Suppressor macrophage treated with lipopolysaccharide for 1 hour (primary cell): Measurements from ENCODE around the gene FEN1.
A peak's percentile ranks its signal among the peaks of the same experiment; 100 is the strongest.

Experiments used
- DNase-seq, 3 donors: peaks; one replicate each; pipeline ENCODE4 v3.0.0-alpha.2; 2020 to 2022

Gene FEN1

DNA sequence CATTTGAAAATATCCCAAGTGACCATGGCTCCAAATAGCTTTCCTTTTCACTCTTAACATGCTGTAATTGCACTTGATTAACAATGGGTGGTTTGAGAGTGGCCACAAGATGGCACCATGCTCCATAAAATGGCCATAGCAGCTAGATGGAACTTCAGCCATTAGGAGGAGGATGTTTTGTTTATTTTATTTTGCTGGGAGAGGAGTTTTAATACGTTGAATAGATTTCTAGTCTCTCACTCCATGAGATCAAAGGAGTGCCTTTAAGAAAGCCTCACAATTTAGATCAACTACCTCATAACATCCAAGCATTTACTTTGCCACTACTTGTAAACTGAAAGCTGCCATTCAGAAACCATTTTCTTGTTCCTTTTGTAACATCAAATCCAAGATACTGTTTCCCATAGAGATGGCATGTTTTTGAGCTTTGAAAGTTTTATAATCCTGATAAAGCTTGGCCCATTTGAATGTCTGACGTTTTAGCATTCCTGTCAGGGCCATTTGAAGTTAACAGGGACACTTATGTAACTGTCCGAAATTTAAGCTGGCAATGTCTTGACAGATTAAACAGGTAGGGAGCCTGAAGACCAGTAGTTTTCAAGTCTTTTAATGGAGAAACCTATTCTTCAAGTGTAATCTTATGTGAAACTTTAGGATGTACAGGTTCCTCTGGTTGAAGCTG lies 4.7 kb downstream of the FEN1 start:
- DNase-seq = peak; percentile 82 to 88 (median 88)

GRCh38 chr11:61799665-61800284 lies 7.1 kb downstream of the FEN1 start:
- no peak for DNase-seq

GRCh38 chr11:61800331-61801281 lies 7.9 kb downstream of the FEN1 start:
- no peak for DNase-seq

DNA sequence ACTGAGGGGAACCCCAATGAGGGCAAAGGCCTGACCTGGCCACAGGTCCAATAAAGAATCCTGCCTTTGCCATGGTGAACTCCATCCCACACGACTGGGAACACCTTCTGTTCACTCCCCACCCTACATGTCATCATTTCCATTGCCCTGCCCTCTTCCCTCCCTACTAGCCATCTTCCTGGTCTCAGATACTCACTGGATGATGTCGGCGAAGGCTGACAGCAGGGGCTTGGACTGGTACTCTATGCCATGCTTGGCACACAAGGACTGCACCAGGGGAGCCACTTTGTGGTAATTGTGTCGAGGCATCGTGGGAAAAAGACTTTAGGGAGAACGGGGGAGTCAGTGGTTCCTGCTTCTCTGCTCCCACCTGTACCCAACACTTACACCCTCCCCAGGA lies 9.9 kb downstream of the FEN1 start:
- DNase-seq = no peak

GRCh38 chr11:61803889-61804647 lies 11.4 kb downstream of the FEN1 start:
- DNase-seq = no peak

DNA sequence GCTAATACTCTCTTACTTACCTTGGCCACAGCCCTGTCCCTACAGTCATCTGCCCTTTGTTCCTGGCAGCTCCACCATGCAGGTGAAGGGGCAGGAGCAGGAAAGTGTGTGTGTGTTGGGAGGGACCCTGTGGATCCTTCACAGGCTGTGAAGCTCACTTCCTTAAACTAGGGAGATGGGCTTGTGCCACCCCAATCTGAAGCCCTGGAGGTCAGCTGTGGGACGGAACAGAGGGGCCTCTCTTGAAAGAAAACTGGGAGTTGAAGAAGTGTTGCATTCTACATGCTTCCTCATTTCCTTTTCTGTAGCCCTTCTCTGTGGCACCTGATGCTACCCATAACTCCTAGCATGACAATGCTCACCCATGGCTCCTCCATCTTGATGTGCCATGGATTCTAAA lies 12.4 kb downstream of the FEN1 start:
- DNase-seq = no peak

- DNase-seq = no peak
Measured at GRCh38 chr11:61806785-61807184, 14.1 kb downstream of the FEN1 start.

- DNase-seq = no peak
Measured at GRCh38 chr11:61810671-61811175, 18.0 kb downstream of the FEN1 start.

DNA sequence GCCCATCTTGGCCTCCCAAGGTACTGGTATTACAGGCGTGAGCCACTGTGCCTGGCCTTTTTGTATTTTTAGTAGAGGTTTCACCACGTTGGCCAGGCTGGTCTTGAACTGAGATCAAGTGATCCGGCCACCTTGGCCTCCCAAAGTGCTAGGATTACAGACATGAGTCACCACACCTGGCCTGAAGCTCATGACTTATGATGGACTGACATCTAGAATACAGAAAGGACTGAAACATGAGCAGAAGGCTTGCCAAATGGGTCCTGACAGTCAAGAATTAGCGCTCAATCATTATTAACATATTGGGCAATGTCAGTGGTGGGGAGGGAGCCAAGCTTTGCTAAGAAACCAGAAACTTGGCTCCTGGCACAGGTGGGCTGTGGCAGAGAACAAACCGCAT lies 19.1 kb downstream of the FEN1 start:
- no peak for DNase-seq

- DNase-seq = no peak
Measured at GRCh38 chr11:61812736-61813411, 20.2 kb downstream of the FEN1 start.

- DNase-seq = peak; percentile 59 to 64 (median 63)
Measured at GRCh38 chr11:61814247-61814957, 21.7 kb downstream of the FEN1 start.

DNA sequence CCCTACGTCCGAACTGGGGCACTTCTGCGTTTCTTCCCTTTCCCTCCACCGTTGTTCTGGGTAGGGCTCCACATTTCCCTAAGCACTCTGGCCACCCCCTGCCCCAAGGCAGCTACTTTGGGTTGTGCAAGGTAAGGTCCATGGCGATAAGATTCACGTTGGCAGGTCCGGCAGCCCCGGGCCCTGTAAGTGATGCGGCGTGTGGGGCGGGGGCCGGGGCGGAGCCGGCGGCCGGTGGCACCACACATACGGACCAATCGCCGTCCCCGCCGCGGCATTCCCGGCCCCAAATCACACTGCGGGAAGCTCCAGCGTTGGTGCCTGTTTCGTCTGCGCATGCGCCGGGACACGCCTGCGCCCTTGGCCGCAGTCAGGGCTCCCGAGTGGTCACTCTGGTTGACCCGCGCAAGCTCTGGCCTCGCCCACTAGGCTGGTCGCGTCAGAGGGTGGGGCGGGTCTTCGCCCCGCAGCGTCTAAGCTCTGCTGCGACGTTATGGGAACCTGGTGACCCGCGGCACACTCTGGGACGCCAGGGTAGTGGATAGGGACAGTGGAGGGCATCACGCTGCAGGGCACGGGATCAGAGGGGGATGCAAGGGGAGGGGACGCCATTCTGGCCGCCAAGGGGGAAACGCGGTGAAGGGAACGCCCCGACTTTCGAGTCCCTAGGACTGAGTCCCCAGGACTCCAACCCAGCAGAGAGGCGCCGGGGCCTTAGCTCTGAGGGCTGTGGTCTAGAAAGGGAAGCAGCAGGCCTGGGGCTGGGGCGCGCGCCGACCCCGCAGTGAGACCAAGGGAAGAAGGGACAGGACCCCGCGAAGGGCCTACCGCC lies 22.5 kb downstream of the FEN1 start:
- DNase-seq = peak; percentile 99

- peak; percentile 33 to 64 (median 47) for DNase-seq
Measured at GRCh38 chr11:61815790-61816735, 23.4 kb downstream of the FEN1 start.

- DNase-seq = peak; percentile 97 to 99 (median 98)
Measured at GRCh38 chr11:61816736-61817455, 24.2 kb downstream of the FEN1 start, which contains the start of gene FADS1. FADS1 (minus strand) TSS chr11:61817003; CDS start chr11:61816929, 74 bp downstream.

DNA sequence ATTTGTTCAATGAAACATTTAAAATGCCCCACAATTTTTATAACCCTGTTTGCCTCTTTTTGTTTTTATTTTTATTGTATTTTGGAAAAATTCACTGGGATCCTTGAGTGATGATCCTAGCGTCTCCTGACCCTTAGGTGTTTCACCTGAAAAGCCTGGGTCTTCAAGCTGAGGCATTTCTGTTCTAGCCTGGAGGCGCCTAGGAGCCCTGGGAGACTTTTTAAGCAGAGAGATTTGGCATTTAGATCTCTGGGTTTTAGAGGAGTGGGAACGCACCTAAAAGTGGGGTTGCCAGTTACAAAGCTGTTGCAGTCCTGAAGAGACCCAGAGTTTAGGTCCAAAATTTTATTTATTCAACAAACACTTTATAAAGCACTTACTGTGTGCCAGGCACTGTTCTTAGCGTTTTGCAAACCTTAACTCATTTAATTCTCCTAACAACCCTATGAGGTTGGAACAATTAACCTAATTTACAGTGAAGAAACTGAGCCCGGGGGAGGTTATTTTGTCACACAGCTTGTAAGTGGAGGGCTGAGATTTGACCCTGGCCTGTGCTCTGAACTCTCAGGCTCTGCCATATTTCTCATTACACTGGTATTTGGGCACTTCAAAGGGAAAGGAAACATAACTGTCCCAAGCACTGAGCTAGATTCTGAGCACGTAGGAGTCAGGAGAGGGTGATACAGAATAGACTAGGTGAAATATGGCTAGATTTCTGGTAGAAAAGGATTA lies 24.9 kb downstream of the FEN1 start:
- DNase-seq = no peak

DNA sequence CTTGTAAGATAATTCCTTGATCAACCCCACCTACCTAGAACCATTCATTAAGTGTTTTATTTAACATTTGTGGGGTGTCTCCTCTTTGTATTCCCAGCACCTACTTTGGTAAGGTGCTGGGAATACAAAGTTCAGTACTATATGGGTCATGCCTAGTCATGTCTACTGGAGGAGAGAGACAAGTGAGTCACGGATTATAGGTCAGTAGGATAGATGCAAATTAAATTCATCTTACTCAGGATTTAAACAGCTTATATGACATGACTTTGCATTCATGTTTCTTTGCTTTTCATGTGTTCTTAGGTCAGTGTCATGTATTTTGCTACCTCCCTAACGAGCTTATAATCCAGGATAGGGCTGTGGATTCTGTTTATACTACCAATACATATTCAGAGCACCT lies 27.5 kb downstream of the FEN1 start:
- DNase-seq = peak in 2 of 3 donors; percentile 22

DNA sequence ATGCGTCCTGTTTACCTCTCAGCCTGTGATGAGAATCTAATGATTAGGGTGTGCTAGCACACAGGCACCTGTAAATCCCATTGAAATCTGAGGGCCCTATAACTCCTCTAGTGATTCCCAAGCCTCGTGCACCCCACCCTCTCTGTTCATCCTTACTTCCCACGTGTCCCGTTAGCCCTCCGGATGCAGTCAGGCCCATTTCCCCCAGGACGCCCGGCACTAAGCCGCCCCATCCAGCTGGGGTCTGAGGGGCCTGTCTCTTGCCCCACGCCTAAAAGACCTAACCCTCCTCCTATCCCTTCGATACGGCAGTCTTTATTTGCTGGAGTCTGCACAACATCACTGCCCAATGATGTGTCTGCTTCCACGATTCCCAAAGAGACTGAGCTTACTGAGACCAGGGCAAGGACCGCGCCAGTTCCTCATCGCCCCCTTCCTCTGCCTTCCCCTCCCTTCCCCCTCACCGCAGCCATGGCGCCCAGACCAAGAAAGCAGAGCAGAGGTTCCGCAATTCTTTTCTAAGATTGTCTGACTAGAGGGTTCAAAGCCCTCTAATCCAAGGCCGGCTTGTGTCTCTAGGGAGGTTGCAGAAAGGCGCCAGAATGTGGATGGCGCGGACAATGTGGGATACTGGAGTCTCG lies 34.3 kb downstream of the FEN1 start:
- peak; percentile 61 to 81 (median 62) for DNase-seq
